ENCODE measurements around the gene CRYBG1.

- TF ChIP-seq POLR2AphosphoS5 (IDR thresholded peaks at IDR 0.05; ENCODE audit: low read depth) (no peak), CTCF (IDR thresholded peaks at IDR 0.05; ENCODE audit: insufficient read depth, low read length) (no peak), SPI1 (IDR thresholded peaks at IDR 0.05; ENCODE audit: borderline replicate concordance, low read depth) (no peak), REST (IDR thresholded peaks at IDR 0.05; ENCODE audit: insufficient replicate concordance, low read depth) (no peak), GABPA (IDR thresholded peaks at IDR 0.05; ENCODE audit: low read depth) (no peak)
Measured at GRCh38 chr6:106347219-106347618, 13.3 kb upstream of the CRYBG1 start.
